CMK (cell line): ENCODE data around the gene COL18A1.
"Not testable (repeated sequence)": the region's sequence is repeated elsewhere in the genome, so short reads cannot be mapped to it uniquely, and the experiment has no call there.

ENCODE experiments used
- DNase-seq: peaks from one replicate; pipeline ENCODE4 v3.0.0-alpha.2; 2010; ENCODE audit warnings: low read depth

The COL18A1 gene

GRCh38 chr21:45404730-45405270, at the start of gene COL18A1:
TSS of gene COL18A1 (plus strand) at chr21:45405165. CDS start at chr21:45405231, 66 bp downstream.
- DNase-seq = peak; percentile 70

GRCh38 chr21:45355573-45355972, 49.4 kb upstream of the COL18A1 start:
- DNase-seq = no peak

DNA sequence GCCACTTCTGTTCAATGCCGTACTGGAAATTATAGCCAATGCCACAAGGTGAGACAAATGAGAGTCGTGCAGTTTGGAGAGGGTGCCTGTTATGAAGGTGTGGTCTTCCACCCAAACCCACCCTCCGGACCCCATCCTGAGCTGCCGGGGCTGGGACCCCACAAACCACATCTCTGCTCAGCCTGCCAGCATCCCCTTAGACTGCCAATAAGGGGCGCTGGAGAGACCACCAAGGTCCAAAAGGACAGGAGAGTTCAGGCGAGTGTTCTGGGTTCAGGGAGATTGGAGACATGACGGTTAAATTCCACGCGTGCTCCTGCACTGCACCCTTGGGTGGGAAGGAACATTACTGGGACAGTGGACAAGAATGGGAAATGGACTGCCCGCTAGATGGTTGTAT, 48.7 kb upstream of the COL18A1 start:
- DNase-seq = no peak

DNA sequence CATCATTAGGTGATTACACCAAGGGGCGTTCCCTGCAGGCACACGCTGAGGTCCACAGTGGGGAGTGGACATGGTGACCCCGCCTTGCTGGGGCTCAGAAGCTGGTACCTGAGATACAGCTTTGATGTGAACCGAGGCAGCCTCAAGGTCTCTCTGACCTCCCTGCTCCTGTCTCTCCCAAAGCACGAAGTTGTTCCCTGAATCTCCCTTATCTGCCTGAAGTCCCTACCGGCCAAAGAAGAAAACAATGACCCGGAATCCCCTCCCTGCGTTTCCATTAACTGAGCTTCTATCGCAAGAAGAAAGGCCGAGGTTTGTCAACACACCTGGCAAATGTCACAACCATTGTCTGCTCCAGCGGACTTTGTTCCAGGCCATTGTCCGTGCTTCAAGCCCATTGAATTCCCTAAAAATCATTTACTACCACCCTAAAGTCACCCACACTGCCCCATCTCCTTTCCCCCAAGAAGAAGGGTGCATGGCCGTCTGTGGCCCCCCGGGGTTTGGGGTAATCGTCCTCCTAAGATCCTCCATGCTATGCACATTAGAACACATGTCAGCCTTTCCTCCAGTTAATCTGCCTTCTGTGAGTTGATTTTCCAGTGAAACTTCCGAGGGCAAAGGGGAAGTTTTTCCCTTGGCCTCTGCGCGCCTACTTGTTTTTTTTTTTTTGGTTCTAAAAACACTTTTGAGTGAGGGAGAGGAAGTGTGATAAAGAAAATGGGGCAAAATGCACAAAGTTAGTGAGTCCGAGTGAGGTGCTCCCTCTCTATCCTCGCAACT, 48.1 kb upstream of the COL18A1 start:
- no peak for DNase-seq

GRCh38 chr21:45357436-45358260, 47.3 kb upstream of the COL18A1 start:
- no peak for DNase-seq

GRCh38 chr21:45358261-45358670, 46.7 kb upstream of the COL18A1 start:
- no peak for DNase-seq

DNA sequence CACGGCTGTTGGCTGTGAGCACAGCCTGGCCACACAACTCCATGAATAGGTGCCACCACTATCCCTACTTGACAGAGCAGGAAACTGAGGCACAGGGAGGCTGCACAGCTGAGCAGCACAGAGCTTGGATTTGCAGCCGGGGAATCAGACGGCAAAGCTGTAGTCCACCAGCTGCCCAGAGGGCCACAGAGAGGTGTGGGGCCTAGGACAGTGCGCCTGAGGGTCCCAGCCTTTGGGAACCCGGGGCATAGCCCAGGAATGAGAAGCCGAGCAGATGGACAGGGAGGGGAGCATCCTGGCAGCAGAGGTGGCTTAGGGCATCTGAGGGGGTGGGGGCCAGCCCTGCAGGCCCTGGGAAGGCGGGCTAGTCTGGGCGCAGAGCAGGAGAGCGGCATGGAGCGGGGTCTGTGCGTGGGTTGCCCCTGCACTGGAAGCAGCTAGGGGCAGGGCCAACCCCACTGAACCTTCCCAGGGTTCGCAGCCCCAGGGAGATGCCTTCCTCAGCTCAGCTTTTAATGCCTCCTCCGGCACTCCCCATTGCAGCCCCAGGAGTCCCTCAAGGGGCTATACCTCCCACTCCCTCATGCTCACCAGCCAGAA, 46.2 kb upstream of the COL18A1 start:
- no peak for DNase-seq

DNA sequence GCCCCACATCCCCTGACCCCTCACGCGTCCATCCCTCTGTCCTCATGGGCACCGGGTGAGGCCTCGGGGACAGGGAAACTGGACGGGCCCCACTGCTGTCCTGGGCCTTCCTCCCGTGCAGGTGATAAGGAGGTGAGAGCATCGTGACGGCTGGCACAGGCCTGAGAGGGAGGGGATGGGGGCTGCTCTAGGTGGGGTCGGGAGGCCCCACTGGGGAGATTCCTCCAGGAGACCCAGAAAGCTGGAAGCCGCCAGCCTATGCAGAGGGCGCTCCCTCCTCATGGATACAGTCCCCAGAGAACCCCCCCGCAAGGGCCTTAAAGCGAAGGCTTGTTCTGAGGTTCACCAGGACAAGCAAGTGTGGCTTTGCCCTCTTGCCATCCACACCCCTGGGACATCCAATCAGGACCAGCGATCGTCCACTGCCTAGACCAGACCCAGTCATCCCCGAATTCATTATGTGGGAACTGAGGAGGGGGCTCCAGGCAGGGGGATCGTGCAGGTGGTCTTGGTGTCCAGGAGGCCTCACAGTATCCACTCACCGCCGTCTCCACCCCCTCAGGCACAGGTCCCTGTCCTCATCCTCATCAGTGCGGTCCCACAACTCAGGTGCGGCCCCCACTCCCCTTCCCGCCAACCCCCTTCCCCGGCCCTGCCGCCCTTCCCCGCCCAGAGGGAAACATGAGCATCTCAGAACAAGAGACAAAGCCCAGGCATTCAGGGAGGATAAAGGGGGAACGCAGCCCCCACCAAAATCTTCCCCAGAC, 45.3 kb upstream of the COL18A1 start:
- DNase-seq = no peak

GRCh38 chr21:45361033-45361997, 43.6 kb upstream of the COL18A1 start:
- no peak for DNase-seq

- no peak for DNase-seq
Measured at GRCh38 chr21:45362077-45362747, 42.8 kb upstream of the COL18A1 start.

DNA sequence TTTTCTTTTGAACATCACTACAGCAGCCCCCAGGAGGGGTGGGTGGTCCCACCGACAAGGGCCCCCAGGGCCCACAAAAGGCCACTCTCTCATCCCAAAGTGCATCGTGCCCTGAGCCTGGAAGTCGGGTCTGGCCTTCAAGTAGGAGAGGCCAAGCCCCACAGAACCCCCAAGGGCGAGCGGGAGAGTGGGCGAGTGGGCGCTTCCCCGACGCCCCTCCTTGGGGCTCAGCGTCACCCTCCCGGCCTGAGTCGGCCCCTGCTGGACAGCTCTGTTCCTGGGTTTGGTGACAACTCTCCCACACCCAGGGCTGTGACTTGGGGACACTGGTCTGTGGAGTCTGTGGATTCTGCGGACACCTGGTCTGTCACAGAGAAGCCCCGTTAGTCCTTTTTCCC, 42.2 kb upstream of the COL18A1 start:
- no peak for DNase-seq

- DNase-seq = not testable (repeated sequence)
Measured at GRCh38 chr21:45363272-45363671, 41.7 kb upstream of the COL18A1 start.

GRCh38 chr21:45363921-45364467, 41.0 kb upstream of the COL18A1 start:
- no peak for DNase-seq

GRCh38 chr21:45364468-45365185, 40.3 kb upstream of the COL18A1 start:
- DNase-seq = no peak

- DNase-seq = no peak
Measured at GRCh38 chr21:45365186-45365607, 39.8 kb upstream of the COL18A1 start.

DNA sequence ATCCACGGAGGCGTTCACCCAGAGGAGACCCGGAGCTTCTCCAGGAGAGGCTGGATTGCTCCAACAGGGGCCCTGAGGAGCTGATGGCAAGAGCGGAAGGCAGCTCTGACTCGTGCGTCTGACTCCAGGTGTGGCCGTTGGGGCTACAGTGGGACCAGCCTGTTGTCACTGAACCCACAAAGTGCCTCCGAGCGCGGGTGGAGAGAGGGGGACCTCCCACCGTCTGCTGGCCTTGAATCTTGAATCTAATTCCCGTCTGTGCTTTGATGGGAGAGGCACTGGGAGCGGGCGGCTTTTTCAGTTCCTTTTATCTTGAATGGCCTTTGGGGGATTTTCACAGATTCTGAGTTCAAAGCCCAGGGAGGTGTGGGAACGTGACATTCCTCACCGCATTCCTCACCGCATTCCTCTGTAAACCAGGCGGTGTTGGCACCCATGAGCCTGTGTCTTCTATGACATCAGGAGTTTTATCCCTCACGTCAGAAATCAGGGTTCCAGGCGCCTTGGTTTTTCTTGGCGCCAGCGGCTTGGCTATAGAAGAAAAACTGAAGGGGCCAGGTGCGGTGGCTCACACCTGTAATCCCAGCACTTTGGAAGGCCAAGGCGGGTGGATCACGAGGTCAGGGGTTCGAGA, 39.2 kb upstream of the COL18A1 start:
- DNase-seq = no peak

DNA sequence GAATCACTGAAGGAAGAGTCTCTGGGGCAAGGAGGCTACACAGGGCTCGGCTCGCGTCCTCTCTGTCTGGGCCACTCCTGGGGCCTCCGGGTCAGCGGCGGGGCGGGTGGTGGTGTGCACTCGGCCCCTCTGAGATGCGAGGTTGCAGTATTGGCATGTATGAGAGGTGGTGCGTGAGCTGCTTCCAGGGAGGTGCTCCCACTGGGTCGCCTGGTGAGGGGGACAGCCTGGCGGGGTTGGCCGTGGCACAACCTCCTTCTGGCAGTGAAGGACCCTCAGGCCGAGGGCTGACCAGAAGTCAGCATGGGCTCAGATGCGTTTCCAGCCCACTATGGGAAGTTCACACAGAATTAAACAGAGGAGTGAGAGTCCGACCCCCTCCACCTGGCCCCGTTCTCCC, 38.5 kb upstream of the COL18A1 start:
- DNase-seq = no peak

- DNase-seq = no peak
Measured at GRCh38 chr21:45366931-45367401, 38.0 kb upstream of the COL18A1 start.
